GF-D8 (cell line): ENCODE data around the gene CMC1.

Source experiments
- DNase-seq: peaks from one replicate; lab custom pipeline; 2025; lab: John Stamatoyannopoulos, UW

Gene CMC1

DNA sequence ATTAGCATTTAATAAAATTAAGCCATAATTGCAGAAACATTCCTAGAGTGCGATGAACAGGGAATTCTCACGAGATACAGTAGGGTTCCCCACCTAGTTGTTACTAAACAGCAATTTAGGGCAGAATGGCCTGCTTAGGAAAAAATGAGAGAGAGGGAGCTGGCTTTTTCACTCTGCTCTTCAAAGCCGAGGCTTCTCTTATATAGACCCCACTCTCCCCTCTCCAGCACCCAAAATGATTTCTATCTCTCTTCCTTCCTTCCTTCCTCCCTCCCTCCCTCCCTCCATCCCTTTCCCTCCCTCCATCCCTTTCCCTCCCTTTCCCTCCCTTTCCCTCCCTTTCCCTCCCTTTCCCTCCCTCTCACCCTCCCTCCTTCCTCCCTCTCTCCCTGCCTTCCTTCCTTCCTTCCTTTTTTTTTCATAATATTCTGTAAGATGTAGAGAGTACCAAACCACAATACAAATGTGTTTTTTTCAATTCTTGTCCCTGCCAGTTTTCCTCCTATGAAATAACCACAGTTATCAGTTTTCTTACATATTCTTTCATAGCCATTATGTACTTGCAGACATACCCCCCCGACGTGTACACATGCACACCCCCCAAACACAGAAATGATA lies 59.0 kb downstream of the CMC1 start:
- no peak for DNase-seq

DNA sequence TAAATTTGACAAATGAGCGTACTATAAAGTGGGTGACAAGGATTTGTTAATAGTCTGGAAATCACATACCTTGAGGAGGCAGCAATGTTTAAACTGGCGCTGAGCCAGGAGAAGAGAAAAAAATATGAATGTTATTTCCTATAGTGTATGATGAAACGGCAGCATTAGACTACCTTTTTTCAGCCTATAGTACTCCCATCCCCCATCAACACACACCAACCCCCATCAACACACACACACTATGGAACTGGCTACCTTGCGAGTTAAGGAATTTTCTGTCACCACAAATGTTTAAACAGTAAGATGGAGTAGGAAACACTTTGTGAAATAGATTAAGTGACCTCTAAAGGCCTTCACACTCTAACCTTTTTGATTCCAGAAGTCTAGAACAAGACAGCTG lies 60.3 kb downstream of the CMC1 start:
- DNase-seq = no peak

DNA sequence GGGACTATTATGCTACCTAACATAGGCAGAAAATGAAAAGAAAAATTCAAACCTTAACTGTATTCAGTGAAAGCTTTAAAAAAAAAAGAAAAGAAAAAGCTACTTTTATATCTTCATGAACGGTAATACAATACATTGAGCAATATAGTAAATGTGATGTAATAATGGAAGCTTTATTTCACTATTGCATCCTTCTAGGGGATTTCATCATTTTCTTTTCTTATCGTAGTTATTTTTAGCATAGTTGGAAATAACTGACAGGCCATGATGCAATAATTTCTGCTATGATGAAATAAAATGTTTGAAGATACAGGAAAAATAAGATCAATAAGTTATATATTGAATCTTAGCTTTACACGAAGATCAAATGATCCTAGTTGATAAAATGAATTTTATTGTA lies 66.8 kb downstream of the CMC1 start:
- DNase-seq = peak; percentile 50

DNA sequence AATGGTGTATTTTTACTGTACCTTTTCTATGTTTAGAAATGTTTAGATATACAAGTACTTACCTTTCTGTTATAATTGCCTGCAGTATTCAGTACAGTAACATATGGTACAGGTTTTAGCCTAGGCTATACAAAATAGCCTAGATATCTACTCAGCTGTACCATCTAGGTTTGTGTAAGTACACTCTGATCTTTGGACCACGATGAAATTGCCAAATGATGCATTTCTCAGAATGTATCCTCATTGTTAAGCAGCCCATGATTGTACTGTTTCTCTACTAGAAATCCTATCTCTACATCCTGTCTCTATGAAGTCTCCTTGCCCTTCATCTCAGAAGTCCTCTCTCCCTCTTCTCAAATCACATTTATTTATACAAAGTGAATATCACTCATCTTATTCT lies 74.3 kb downstream of the CMC1 start:
- DNase-seq = no peak

DNA sequence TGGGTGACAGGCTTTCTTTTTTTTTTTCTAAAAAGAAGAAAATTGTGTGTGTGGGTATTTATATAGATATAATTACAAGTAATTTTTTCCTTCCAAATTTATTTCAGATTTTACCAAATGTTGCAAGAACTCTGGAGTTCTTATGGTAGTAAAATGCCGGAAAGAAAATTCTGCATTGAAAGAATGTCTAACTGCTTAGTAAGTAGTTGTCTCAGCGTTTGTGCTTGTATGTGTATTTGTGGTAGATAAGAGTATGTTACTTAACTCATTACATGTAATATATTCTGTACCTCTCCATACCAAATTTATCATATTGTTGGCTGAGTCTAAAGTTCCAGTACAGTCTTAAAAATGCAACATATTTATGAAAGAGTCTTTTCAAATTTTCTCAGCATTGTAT lies 74.8 kb downstream of the CMC1 start:
- DNase-seq = no peak

DNA sequence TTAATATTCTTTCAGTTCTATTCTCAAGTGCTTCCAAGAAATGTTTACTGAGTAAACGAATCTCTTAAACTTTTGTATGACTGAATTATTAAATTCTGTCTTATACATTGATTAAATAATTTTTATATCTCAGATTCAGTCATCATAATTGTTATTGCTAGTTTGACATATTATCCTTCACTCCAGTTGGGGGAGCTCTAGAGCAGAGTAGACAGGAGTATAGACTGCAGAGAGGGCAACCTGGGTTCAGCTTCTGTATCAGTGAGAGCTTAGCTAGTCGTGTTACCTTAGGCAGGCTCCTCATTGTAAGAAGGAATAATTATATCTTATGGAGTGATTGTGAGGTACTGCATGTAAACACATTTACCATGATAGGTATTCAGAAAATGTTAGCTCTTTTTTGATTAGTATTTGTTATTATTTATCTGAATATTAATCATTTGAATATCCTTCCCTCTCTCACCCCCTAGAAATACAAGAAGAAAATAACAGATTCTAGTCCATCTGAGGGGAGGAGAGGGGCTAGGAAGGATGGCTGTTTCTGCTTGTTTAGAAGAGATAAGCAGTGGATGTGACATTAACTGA lies 76.1 kb downstream of the CMC1 start:
- no peak for DNase-seq

DNA sequence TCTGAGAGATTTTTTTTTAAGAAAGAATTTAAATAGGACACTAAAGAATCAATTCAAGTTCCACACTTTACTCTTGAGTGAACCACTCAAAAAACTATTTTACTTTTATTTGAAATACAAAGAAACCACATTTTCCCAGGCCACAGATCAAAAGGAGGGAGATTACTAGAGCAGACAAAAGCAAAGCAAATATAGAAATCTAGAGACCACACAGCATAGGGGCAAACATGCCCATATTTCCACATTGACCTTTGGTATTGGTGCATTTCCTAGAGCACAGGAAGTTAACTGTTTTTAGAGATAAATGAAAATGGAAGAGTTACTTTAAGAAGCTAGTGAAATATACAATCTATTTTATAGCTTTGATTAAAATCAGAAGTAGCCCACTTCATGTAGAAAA lies 79.6 kb downstream of the CMC1 start:
- no peak for DNase-seq

DNA sequence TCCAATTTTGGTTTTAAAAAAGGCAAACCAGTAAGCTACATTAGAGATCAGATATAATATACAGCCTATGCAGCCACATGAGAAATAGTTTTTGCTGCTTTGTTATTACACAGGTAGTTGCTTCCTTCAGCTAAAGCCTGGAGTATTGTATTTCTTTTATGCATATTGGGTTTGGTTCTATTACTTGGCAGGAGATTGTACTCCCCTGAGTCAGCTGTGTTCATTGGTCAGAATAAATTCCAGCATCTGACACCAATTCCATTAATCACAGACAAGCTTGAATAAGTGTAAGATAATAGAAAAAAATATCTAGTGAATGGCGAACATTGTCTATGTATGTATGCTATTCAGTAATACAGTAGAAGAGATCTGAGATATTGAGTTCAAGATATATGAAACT lies 81.0 kb downstream of the CMC1 start:
- no peak for DNase-seq

DNA sequence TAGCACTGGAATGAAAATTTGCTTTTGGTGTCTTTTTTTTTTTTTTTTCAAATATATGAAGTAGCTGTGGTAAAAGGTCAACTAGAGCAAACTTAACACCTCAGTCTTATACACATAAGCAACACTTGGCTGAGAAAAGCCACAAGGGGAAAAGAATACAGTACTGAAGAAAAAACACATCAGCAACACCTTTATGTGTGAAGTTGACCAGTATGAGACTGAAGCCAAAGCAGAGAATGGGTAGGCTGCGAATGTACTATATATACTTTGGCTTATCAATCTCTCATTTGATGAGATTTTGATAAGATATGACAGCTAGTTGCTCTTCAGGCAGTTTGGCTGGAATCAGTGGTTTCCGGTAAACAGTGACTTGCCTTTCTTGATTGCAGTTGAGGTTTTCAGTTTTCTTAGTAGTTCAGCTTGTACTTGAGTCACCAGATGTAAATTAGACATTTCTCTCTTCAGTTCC lies 85.1 kb downstream of the CMC1 start:
- DNase-seq = peak; percentile 22

DNA sequence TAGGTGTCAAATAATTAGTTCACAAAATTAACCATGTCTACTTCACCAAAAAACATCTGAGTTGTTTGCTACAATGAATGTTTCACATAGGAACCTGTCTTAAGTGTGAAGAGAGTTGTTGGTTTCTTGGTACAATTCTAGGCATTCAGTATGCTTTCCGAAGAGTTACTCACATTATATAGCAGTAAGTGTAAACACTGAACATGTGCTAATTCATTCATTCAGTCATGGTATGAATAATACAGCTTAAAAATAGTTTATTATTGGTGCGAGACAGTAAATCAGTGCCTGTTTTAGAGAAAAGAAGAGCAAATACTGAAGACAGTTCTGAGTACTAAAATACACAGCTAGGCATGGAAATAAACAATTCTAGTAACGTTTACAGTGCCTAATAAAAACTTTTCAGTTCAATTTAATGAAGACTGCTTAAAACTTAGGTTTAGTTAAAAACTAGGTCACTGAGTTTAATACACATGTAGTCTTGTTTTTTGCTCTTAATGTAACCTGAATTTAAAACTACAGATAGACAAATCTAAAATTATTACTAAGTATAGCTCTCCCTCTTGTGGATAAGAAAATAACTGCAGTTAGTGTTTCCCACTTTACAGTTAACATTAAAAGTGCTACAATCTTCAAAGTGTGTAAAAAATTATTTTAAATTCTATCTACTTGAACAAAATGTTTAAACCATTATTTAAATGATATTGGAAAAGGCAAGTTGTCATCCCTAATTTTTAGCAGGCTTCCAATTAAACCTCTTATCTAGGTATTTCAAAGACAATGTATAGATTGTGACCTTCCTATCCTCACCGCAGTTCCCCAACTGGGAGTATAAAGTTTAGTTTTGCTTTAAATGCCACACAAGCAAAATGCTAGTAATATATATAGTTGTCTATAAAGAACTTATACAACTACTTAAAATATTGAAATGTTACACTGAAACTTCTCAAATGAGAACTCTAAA lies 87.1 kb downstream of the CMC1 start:
- no peak for DNase-seq

DNA sequence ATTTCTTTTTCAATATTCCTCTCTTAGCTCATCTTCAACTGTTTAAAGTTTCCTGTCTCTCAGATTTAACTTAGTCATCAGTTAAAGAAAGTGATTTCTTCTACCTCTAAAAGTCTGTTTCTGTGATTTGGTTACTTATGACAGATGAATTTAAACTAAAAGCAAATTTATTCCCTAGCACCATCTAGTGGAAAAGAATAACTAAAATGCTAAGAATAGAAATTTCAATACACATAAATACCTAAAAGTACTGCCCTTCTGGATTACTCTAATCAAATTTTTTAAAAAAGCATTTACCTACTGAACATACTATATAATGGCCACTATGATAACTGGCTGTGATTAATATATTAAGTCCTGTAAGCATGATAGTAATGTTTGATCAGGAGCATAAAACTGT lies 93.1 kb downstream of the CMC1 start:
- no peak for DNase-seq

DNA sequence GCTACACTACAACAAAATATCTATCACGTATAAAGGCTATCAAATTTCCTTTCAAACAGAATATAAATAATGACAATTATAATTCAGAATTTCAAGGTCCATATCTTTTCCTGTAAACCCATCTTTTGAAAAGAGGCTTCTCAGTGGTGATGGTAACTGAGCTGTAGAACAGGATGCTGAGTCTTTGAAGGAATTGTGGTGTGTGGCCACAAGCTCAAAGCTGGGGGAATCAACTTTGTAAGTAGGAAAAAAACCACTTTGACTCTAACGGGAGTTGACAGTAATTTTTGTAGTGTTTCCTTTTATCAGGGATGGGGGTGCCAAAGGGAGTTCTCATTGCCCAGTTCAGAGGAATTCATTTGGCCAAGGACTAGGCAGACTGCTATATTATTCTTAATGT lies 93.8 kb downstream of the CMC1 start:
- DNase-seq = no peak

DNA sequence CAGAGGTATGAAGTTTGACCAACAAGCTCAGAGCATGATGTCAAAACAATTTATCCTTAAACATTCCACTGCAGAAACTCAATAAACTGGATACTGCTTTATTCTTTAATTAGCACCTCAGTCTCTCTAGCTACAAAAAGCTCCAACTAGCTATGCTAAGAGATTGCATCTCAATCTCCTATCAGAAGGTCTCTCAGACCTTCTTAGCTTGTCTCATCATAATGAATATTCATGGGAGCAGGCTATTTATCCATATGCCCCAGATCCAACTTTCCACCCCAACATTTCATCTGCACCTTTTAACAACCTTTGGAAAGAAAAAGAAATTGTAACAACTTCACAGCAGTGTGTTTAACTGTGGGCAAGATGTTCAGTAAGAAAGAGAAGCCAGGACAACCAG lies 95.8 kb downstream of the CMC1 start:
- no peak for DNase-seq

DNA sequence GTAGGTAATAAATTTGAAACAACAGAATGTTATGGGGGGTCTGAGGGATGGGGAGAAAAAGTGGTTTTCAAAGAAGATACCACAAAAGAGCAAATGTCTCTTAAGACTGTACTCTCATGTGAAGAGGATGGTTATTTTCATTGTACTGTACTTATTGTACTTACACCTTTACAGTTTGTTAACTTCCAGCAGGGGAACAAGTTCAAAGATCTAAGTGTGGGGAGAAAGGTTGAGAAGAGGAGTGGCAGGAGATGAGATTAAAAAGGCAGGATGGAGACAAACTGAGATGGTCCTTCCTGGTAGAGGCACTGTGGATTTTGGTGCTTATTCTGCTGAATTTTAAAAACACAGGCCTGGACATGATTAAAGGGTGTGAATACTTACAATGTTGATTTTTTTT lies 101.7 kb downstream of the CMC1 start:
- no peak for DNase-seq

DNA sequence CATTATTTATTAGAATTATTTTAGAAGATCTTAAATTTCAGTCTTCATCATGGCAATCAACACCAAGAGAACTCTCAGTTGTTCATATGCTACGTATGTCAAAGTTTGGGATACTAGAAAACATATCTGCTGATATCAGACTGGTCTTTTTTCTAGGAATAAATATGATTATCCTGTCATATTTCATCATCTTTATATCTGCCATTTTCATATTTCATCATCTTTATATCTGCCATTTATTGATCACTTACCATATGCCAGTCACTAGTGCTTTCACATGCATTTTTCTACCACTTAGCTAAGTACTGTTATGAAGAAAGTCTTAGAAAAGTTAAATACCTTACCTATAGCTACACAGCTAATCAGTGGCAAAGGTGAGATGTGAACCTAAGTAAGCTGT lies 104.3 kb downstream of the CMC1 start:
- no peak for DNase-seq

DNA sequence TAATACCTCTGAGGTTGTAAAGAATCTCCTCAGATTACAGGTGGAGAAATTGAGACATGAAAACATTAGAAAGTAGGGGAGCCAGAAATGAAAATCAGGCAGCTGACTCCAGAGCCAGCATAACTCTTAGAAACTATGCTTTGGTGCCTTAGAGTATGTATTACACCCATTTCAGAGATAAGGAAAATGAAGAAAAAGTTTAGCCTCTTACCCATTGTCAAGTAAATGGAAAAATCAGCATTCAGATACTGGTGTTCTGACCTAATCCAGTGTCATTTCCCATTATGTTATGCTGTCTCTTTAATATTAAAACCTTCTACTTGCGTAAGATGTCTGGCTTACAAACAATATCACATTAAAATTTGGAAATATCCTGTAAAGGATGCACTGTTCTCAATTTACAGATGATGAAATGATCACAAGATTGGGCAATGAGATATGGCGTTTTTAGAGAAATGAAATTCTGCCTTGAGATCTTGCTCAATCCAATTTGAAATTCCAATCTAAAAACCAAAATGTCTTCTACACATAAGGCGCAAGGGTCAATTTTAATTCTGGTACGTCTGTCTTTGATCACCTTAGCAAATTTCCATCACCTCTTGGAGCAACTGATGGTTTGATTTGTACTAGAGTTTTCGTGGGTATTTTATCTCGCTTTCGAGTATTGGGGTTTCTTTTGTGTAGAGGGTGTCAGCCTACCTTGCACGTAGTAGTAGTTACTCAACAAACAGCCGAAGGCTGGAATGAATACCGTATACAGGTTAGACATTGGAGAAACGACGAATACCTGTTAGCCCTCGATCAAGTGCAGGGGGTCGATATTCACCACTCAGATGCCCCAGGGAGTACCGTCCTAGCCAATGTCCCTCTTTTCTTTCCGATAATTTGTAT lies 106.2 kb downstream of the CMC1 start:
- peak; percentile 85 for DNase-seq

DNA sequence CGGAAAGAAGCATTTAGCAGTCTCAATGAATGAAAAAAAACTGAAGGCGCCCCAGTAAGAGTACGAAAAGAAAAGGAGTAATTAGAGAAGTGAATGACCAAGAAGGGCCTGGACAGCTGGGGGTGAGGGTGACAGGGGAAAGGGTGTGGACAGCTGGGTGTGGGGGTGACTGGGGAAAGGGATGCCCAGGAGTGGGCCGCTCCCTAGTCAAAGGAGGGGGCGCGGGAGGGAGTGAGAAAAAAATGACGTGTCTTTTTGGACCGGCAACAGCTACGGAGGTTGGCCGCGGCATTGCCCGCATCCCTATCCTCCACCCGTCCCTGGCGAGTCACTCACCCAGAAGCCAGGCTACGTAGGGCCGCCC lies 106.8 kb downstream of the CMC1 start:
- no peak for DNase-seq

DNA sequence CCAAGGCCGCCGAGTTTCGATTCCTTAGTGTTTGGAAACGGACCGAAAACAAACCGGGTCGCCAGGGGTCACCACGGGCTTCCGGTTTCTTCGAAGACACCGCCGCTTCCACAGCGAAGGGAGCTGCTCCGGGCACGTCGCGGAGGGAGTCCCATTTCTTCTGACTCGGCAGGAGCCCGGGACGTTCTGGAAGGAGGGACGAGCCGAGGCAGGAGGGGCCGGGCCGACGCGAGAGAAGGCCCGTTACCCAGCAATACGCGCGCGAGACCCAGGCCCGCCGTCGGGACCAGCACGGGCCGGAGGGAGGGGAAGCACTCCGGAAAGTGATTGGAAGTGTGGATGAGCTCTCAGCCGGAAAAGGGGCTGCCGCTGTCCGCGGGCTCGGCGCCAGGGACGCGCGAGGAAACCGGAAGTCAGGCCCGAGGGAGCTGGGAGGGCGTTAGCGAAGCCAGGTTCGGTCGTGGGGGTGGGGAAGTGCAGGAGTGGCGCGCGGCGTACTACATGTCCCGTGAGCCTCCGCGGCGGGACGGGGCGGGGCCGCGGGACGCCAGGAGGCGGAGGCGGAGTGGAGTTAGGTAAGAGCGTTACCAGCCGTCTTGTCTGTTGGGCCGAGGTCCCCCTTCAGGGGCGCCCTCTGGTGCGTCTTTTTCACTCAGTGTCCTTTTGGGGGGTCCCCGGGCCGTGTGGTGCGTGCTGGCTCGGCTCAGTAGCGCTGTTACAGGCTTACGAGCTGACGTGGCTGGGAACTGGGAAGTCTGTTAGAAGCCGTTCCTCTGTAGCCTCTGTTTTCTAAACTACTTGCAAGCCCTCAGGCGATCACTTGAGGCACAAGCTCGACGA lies 107.4 kb downstream of the CMC1 start, which contains the start of the genes AZI2 and ZCWPW2:
Gene AZI2, minus strand, starts transcription at position 196 of the 840 bp plus-strand sequence. CDS start 8,207 bp downstream, outside the sequence.
Gene ZCWPW2, plus strand, starts transcription at position 93 of the 840 bp plus-strand sequence. CDS start 64,348 bp downstream, outside the sequence.
- peak; percentile 82 for DNase-seq

DNA sequence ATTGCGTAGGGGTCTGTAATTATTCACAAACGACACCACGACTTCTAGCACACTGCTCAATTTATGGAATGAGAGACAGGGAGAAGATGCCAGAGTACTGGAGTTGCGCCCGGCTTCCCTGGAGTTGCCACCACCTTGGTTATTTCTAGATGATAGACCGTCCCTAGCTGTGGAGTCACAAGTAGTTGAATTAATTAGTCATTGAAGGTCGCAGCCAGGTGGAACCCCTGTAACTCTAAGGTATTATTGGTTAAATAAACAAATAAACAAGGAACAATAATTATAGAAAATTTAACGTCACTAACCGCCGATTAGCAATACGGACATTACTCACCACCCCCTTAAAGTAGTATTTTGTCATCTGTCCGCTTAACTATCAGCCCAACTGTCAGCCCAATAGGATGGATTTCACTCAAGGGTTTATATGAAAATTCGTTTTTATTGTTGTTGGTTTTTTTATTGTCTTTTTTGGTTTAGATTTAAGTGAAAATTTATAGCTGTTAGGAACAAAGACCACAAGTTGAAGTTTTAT lies 108.1 kb downstream of the CMC1 start:
- no peak for DNase-seq
